Pancreas (tissue), 10 donors: ENCODE measurements around the gene MYH1. TPM values are rescaled to one million over a fixed set of nuclear protein-coding genes. Genes with fewer than 3 reads are reported as not detected.
A peak's percentile ranks its signal among the peaks of the same experiment; 100 is the strongest.

Experiments used
- ATAC-seq, 4 donors: fragments of 200-7000 bp; cut with Tn5 transposase; one replicate each; pipeline versions ENCODE4 v1.8.0 to v1.9.1; 2020; ENCODE audit warnings: mild to moderate bottlenecking in 4 of 4, moderate library complexity in 4 of 4
- DNase-seq, 6 donors: peaks; one replicate each; pipeline ENCODE4 v3.0.0-alpha.2; 2020
- FAIRE-seq: peaks from 2 replicates; lab custom pipeline; 2012; peaks lifted over from hg19 to GRCh38; lab: Jason Lieb, UNC
- H3K27ac ChIP-seq, 4 donors: fragments of 200-600 bp; sonication (generic); 1 replicate in 3 of 4; 2 replicates in 1 of 4; pipeline versions ENCODE4 v1.5.0 to v1.8.0; 2020
- H3K27me3 ChIP-seq, 4 donors: fragments of 200-600 bp; one replicate each; pipeline ENCODE4 v1.8.0; 2021
- H3K36me3 ChIP-seq, 3 donors: fragments of 200-600 bp; sonication (generic) in 1 of 3; one replicate each; pipeline versions ENCODE4 v1.5.0 to v1.8.0; 2020 to 2021
- H3K4me1 ChIP-seq, 3 donors: fragments of 200-600 bp; one replicate each; pipeline ENCODE4 v1.8.0; 2021
- H3K4me3 ChIP-seq, 4 donors: fragments of 200-600 bp; sonication (generic) in 2 of 4; one replicate each; pipeline versions ENCODE4 v1.5.0 to v1.8.0; 2020 to 2021
- H3K9me3 ChIP-seq, 4 donors: fragments of 200-600 bp; one replicate each; pipeline ENCODE4 v1.8.0; 2021
- CTCF ChIP-seq, 4 donors: fragments of 200-600 bp; sonication (generic) in 3 of 4; IDR thresholded peaks; one replicate each; pipeline versions ENCODE4 v1.5.0 to v1.8.0; 2021; ENCODE audit warnings: antibody characterized with exemption in 4 of 4
- WGBS, 2 donors: extraction: QIAGEN DNeasy Blood & Tissue Kit; methylation state at CpG; one replicate each; pipeline ENCODE4 v1.1.7; 2013; 5-methylcytosine and 5-hydroxymethylcytosine counted together
- intact Hi-C, 3 donors: fragments of 100-400 bp; cut with DNase I; formaldehyde crosslinking; loops; one replicate each; pipeline versions ENCODE4 v1.11.1 to v1.14.2; 2022
- polyA plus RNA-seq, 2 donors: library from polyadenylated mRNA; stranded (reverse); fragments of 200-250 nt; gene quantifications; one replicate each; pipeline ENCODE4 v1.2.3, GENCODE V29; 2013
- total RNA-seq, 6 donors: library from RNA; stranded (reverse); fragmentation: NEBNext Ultra II Directional in 4 of 6; extraction: Animal tissue kit (Norgen Biotek cat#: 25700) in 4 of 6; gene quantifications; one replicate each; pipeline versions ENCODE4 v1.2.1 to v1.2.4, GENCODE V29; 2021 to 2023
- donor health status: healthy with polysubstance abuse.
- donor health status: DM: no; HTN: no; CAD: no; lungs with moderate emphysema.
- donor health status: DM: no; HTN: no; CAD: no.
- donor health status: control.
- donor health status: control.
- donor health status: Bipolar disorder and iron deficiency.
- donor health status: DM: yes; HTN: yes; CAD: no.
- donor health status: DM: no; HTN: no; CAD: no.
- donor health status: DM: no; HTN: no; CAD: no.
- donor health status: DM: yes; HTN: yes; CAD: no.

MYH1 gene
- total and polyA plus RNA-seq, 8 donors: 0.04 to 0.09 TPM; not detected in 6

- intact Hi-C loops: no loop called here
- Histone ChIP-seq H3K9me3 (no peaks in the 10 kb centered on the region), H3K27me3 (no peaks in the 10 kb centered on the region), H3K4me3 (no peak overlapping the region), H3K4me1 (peaks cover 0 to 5% (median 0%) of the 10 kb centered on the region in 3 donors), H3K27ac (no peak overlapping the region), H3K36me3 (no peaks in the 10 kb centered on the region)
- no peak for DNase-seq
- peak in 3 of 4 donors; percentile 19 to 45 (median 35) for ATAC-seq
- 45 to 50% methylated on average over 7 of the region's 7 CpGs for WGBS, 2 donors
- FAIRE-seq: peak; percentile 9
- TF ChIP-seq CTCF (IDR thresholded peaks at IDR 0.05): no peak
Measured at GRCh38 chr17:10447026-10447931, 71.1 kb downstream of the MYH1 start.

Other genes with a start within 250 kb of the MYH1 start
- gene MYH13, start 145.5 kb downstream of the MYH1 start, total RNA-seq: not detected
- gene MYH13, start 145.5 kb downstream of the MYH1 start, polyA plus RNA-seq: not detected
- gene MYH8, start 96.6 kb downstream of the MYH1 start, total RNA-seq: not detected
- not detected for gene MYH8, start 96.6 kb downstream of the MYH1 start, polyA plus RNA-seq
- gene MYH4, start 49.0 kb downstream of the MYH1 start, total RNA-seq: not detected
- gene MYH4, start 49.0 kb downstream of the MYH1 start, polyA plus RNA-seq: not detected
- gene MYH2, start 31.1 kb upstream of the MYH1 start, total RNA-seq: not detected
- under 1 TPM in 1 of 2 donors, not detected in 1; 0.05 TPM for gene MYH2, start 31.1 kb upstream of the MYH1 start, polyA plus RNA-seq
- 1 to 10 TPM in 5 of 6 donors, under 1 TPM in 1; 0.63 to 2.6 (median 1.7) TPM for gene MYH3, start 138.8 kb upstream of the MYH1 start, total RNA-seq
- 10 to 100 TPM; 13.2 to 13.5 TPM for gene MYH3, start 138.8 kb upstream of the MYH1 start, polyA plus RNA-seq
- 10 to 100 TPM in 3 of 6 donors, 1 to 10 TPM in 3; 7.0 to 12.4 (median 9.9) TPM for gene SCO1, start 179.0 kb upstream of the MYH1 start, total RNA-seq
- 1 to 10 TPM; 3.3 to 8.9 TPM for gene SCO1, start 179.0 kb upstream of the MYH1 start, polyA plus RNA-seq
- gene ADPRM, start 179.1 kb upstream of the MYH1 start, total RNA-seq: 1 to 10 TPM; 4.1 to 6.9 (median 4.3) TPM
- gene ADPRM, start 179.1 kb upstream of the MYH1 start, polyA plus RNA-seq: 1 to 10 TPM; 6.5 to 6.8 TPM
- gene TMEM220, start 211.5 kb upstream of the MYH1 start, total RNA-seq: 10 to 100 TPM in 1 of 6 donors, 1 to 10 TPM in 5; 3.0 to 12.4 (median 8.2) TPM
- 1 to 10 TPM; 6.2 to 9.2 TPM for gene TMEM220, start 211.5 kb upstream of the MYH1 start, polyA plus RNA-seq